Activated B cell treated with CpG ODN at 0.5 μM for 24 hours (primary cell): ENCODE results near the gene HS3ST3B1. TPM values are rescaled to one million over a fixed set of nuclear protein-coding genes. Genes with fewer than 3 reads are reported as not detected.

Experiments
- ATAC-seq: fragments of 200-7000 bp; cut with Tn5 transposase; one replicate; pipeline ENCODE4 v1.10.0; 2021; ENCODE audit warnings: low read depth, mild to moderate bottlenecking, moderate library complexity
- CTCF ChIA-PET: fragments of 350-600 bp; sonication (Branson Sonifier 250); formaldehyde crosslinking; loops from one replicate; lab custom pipeline; 2021; ENCODE audit warnings: antibody characterized with exemption; lab: Charles Lee
- POLR2A ChIA-PET: fragments of 350-600 bp; sonication (Branson Sonifier 250); formaldehyde crosslinking; loops from one replicate; lab custom pipeline; 2021; ENCODE audit warnings: antibody characterized with exemption; lab: Charles Lee
- DNase-seq: peaks from one replicate; pipeline ENCODE4 v3.0.0; 2022
- H3K27ac Mint-ChIP-seq: one replicate; pipeline ENCODE4 v1.8.0; 2020; ENCODE audit warnings: mixed read lengths
- H3K27me3 Mint-ChIP-seq: one replicate; pipeline ENCODE4 v1.8.0; 2021; ENCODE audit warnings: mixed read lengths
- H3K36me3 Mint-ChIP-seq: one replicate; pipeline ENCODE4 v1.8.0; 2021; ENCODE audit warnings: low read depth, mixed read lengths
- H3K4me1 Mint-ChIP-seq: one replicate; pipeline ENCODE4 v1.8.0; 2021; ENCODE audit warnings: mixed read lengths
- H3K4me3 Mint-ChIP-seq: one replicate; pipeline ENCODE4 v1.8.0; 2020; ENCODE audit warnings: mild to moderate bottlenecking, mixed read lengths
- H3K9me3 Mint-ChIP-seq: one replicate; pipeline ENCODE4 v1.8.0; 2020; ENCODE audit warnings: mixed read lengths
- intact Hi-C: fragments of 100-400 bp; cut with micrococcal nuclease; formaldehyde crosslinking; loops from one replicate; pipeline ENCODE4 v1.15.1; 2024
- total RNA-seq: library from RNA; stranded (reverse); gene quantifications from 2 replicates; pipeline ENCODE4 v1.2.3, GENCODE V29; 2022
- TF ChIP-seq, protein P1 (sequence below): fragments of 200-600 bp; IDR thresholded peaks from one replicate; pipeline ENCODE4 v1.8.0; 2022; ENCODE audit warnings: antibody characterized with exemption, mild to moderate bottlenecking

Gene HS3ST3B1
- total RNA-seq, 1 donor from 2014 or later: 3.3 TPM

DNA sequence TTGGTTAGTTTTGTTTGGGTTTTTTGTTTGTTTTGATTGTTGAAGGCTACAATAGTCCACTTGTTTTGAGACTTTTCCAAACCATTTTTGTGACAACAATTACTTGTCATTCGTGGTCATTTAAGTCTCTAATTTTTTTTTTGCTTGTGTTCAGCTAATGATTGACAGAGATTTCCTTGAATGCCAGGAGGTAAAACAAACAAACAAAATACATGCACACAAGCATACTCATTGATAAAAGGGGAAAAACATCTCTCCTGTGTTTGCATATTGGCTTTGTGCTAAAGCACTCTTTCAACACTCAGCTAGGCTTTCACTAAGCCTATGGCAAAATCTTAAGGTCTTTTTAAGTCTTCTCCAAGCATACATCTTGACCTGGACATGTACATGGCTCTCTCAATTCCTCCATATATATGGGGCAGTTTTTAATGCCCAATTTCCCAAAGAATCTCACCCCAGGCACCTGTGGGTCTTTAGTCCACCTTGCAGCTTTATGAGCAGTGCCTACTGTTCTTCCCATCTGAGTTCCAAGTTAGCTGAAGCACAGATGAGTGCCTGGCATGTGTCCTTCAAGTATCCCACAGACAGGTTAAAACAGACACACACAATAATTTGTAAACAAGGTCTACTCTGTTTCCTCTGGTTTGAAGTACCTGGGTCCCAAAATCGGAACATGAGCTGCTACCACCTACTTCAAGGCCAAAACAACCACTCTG is 24.2 kb upstream of the HS3ST3B1 start:
- CTCF ChIA-PET: no interaction called here

GRCh38 chr17:14281530-14281929 is 19.4 kb upstream of the HS3ST3B1 start:
- TF ChIP-seq, protein P1, sequence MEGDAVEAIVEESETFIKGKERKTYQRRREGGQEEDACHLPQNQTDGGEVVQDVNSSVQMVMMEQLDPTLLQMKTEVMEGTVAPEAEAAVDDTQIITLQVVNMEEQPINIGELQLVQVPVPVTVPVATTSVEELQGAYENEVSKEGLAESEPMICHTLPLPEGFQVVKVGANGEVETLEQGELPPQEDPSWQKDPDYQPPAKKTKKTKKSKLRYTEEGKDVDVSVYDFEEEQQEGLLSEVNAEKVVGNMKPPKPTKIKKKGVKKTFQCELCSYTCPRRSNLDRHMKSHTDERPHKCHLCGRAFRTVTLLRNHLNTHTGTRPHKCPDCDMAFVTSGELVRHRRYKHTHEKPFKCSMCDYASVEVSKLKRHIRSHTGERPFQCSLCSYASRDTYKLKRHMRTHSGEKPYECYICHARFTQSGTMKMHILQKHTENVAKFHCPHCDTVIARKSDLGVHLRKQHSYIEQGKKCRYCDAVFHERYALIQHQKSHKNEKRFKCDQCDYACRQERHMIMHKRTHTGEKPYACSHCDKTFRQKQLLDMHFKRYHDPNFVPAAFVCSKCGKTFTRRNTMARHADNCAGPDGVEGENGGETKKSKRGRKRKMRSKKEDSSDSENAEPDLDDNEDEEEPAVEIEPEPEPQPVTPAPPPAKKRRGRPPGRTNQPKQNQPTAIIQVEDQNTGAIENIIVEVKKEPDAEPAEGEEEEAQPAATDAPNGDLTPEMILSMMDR: no peak
- Mint-ChIP-seq H3K27me3 (peaks cover 49% of the 10 kb centered on the region), H3K36me3 (no peaks in the 10 kb centered on the region), H3K9me3 (no peaks in the 10 kb centered on the region), H3K27ac (no peak overlapping the region), H3K4me3 (no peak overlapping the region), H3K4me1 (no peaks in the 10 kb centered on the region)
- no peak for ATAC-seq
- intact Hi-C loops: no loop called here
- DNase-seq: no peak
- CTCF ChIA-PET: no interaction called here
- POLR2A ChIA-PET: no interaction called here

More for the DNA sequence above, 24.2 kb upstream of the HS3ST3B1 start:
- peaks cover 9% of the 10 kb centered on the region for H3K9me3 Mint-ChIP-seq
- peaks cover 37% of the 10 kb centered on the region for H3K27me3 Mint-ChIP-seq
- no peaks in the 10 kb centered on the region for H3K4me1 Mint-ChIP-seq
- no peaks in the 10 kb centered on the region for H3K36me3 Mint-ChIP-seq
- POLR2A ChIA-PET: no interaction called here
- DNase-seq (no peak), ATAC-seq (no peak)
- no peak overlapping the region for H3K27ac Mint-ChIP-seq
- TF ChIP-seq, protein P1: no peak
- no peak overlapping the region for H3K4me3 Mint-ChIP-seq
- intact Hi-C loops: no loop called here

GRCh38 chr17:14282726-14283125 is 18.2 kb upstream of the HS3ST3B1 start:
- H3K4me3 Mint-ChIP-seq: no peak overlapping the region
- POLR2A ChIA-PET: no interaction called here
- H3K27ac Mint-ChIP-seq: no peak overlapping the region
- no peaks in the 10 kb centered on the region for H3K9me3 Mint-ChIP-seq
- TF ChIP-seq, protein P1: no peak
- DNase-seq (no peak), ATAC-seq (no peak)
- CTCF ChIA-PET: no interaction called here
- H3K36me3 Mint-ChIP-seq: no peaks in the 10 kb centered on the region
- peaks cover 41% of the 10 kb centered on the region for H3K27me3 Mint-ChIP-seq
- intact Hi-C loops: no loop called here
- H3K4me1 Mint-ChIP-seq: no peaks in the 10 kb centered on the region

DNA sequence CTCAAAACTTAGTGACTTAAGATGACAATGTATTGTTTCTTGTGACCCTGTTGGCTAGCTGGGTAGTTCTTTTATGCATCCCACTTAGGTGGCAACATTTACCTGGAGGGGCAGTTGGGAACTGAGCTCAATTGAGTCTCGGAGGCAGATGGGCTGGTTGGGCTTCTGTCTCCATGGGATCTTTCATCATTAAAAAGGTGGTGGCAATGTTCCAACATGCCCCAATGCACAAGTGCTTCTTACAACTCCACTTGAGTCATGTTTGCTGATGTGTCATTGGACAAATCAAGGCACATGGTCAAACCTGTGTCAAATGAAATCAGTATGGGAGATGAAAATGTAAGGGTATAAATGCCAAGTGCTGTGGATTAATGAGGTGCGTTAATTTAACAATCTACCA is 11.7 kb upstream of the HS3ST3B1 start:
- Mint-ChIP-seq H3K27me3 (peaks cover 54% of the 10 kb centered on the region), H3K9me3 (no peaks in the 10 kb centered on the region), H3K36me3 (no peaks in the 10 kb centered on the region), H3K27ac (no peak overlapping the region), H3K4me1 (no peaks in the 10 kb centered on the region), H3K4me3 (no peak overlapping the region)
- DNase-seq (no peak), ATAC-seq (no peak)
- CTCF ChIA-PET: no interaction called here
- TF ChIP-seq, protein P1: no peak
- POLR2A ChIA-PET: no interaction called here
- intact Hi-C loops: no loop called here

DNA sequence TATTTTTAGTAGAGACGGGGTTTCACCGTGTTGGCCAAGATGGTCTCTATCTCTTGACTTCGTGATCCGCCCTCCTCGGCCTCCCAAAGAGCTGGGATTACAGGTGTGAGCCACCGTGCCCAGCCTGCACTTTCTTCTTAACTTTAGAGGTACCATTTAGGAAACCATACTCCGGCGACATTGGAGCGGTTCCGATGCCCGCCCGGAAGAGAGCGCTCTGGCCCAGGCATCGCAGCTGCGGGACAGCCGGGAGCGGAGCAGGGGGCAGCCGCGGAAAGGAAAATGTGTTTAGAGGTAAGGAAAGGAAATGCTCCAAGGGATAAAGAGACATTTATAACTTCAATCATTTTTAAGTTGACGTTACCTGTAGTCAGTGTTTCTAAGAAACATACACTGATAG is 6.0 kb upstream of the HS3ST3B1 start:
- no peak overlapping the region for H3K27ac Mint-ChIP-seq
- TF ChIP-seq, protein P1: no peak
- no peaks in the 10 kb centered on the region for H3K36me3 Mint-ChIP-seq
- ATAC-seq: no peak
- no peak overlapping the region for H3K4me3 Mint-ChIP-seq
- CTCF ChIA-PET: interaction anchor here (1.6 kb wide), 1 partner anchor 631 kb away, joined by 5 read pairs; no protein-coding TSS in a partner anchor
- no peaks in the 10 kb centered on the region for H3K9me3 Mint-ChIP-seq
- intact Hi-C loops: loop anchor here (2.0 kb wide), 1 partner anchor 632 kb away; no protein-coding TSS in a partner anchor
- H3K27me3 Mint-ChIP-seq: peaks cover 69% of the 10 kb centered on the region
- POLR2A ChIA-PET: interaction anchor here (0.6 kb wide), 1 partner anchor 309 kb away, joined by 4 read pairs; no protein-coding TSS in a partner anchor
- H3K4me1 Mint-ChIP-seq: peaks cover 20% of the 10 kb centered on the region
- DNase-seq: no peak
